Pancreas (tissue), 10 donors: ENCODE results near the gene GNAI1. TPM values are rescaled to one million over a fixed set of nuclear protein-coding genes. Genes with fewer than 3 reads are reported as not detected.
A peak's percentile ranks its signal among the peaks of the same experiment; 100 is the strongest.
"Not testable (repeated sequence)": the region's sequence is repeated elsewhere in the genome, so short reads cannot be mapped to it uniquely, and the experiment has no call there.

Source experiments
- ATAC-seq, 4 donors: fragments of 200-7000 bp; cut with Tn5 transposase; one replicate each; pipeline versions ENCODE4 v1.8.0 to v1.9.1; 2020; ENCODE audit warnings: mild to moderate bottlenecking in 4 of 4, moderate library complexity in 4 of 4
- DNase-seq, 6 donors: peaks; one replicate each; pipeline ENCODE4 v3.0.0-alpha.2; 2020
- FAIRE-seq: peaks from 2 replicates; lab custom pipeline; 2012; peaks lifted over from hg19 to GRCh38; lab: Jason Lieb, UNC
- H3K27ac ChIP-seq, 4 donors: fragments of 200-600 bp; sonication (generic); 1 replicate in 3 of 4; 2 replicates in 1 of 4; pipeline versions ENCODE4 v1.5.0 to v1.8.0; 2020
- H3K27me3 ChIP-seq, 4 donors: fragments of 200-600 bp; one replicate each; pipeline ENCODE4 v1.8.0; 2021
- H3K36me3 ChIP-seq, 3 donors: fragments of 200-600 bp; sonication (generic) in 1 of 3; one replicate each; pipeline versions ENCODE4 v1.5.0 to v1.8.0; 2020 to 2021
- H3K4me1 ChIP-seq, 3 donors: fragments of 200-600 bp; one replicate each; pipeline ENCODE4 v1.8.0; 2021
- H3K4me3 ChIP-seq, 4 donors: fragments of 200-600 bp; sonication (generic) in 2 of 4; one replicate each; pipeline versions ENCODE4 v1.5.0 to v1.8.0; 2020 to 2021
- H3K9me3 ChIP-seq, 4 donors: fragments of 200-600 bp; one replicate each; pipeline ENCODE4 v1.8.0; 2021
- WGBS, 2 donors: extraction: QIAGEN DNeasy Blood & Tissue Kit; methylation state at CpG; one replicate each; pipeline ENCODE4 v1.1.7; 2013; 5-methylcytosine and 5-hydroxymethylcytosine counted together
- intact Hi-C, 3 donors: fragments of 100-400 bp; cut with DNase I; formaldehyde crosslinking; loops; one replicate each; pipeline versions ENCODE4 v1.11.1 to v1.14.2; 2022
- polyA plus RNA-seq, 2 donors: library from polyadenylated mRNA; stranded (reverse); fragments of 200-250 nt; gene quantifications; one replicate each; pipeline ENCODE4 v1.2.3, GENCODE V29; 2013
- total RNA-seq, 6 donors: library from RNA; stranded (reverse); fragmentation: NEBNext Ultra II Directional in 4 of 6; extraction: Animal tissue kit (Norgen Biotek cat#: 25700) in 4 of 6; gene quantifications; one replicate each; pipeline versions ENCODE4 v1.2.1 to v1.2.4, GENCODE V29; 2021 to 2023
- TF ChIP-seq, protein P1 (sequence below), 4 donors: fragments of 200-600 bp; sonication (generic) in 3 of 4; IDR thresholded peaks; one replicate each; pipeline versions ENCODE4 v1.5.0 to v1.8.0; 2021; ENCODE audit warnings: antibody characterized with exemption in 4 of 4
- donor health status: healthy with polysubstance abuse.
- donor health status: DM: no; HTN: no; CAD: no; lungs with moderate emphysema.
- donor health status: DM: no; HTN: no; CAD: no.
- donor health status: control.
- donor health status: control.
- donor health status: Bipolar disorder and iron deficiency.
- donor health status: DM: yes; HTN: yes; CAD: no.
- donor health status: DM: no; HTN: no; CAD: no.
- donor health status: DM: no; HTN: no; CAD: no.
- donor health status: DM: yes; HTN: yes; CAD: no.

The GNAI1 gene
- total and polyA plus RNA-seq, 8 donors: 3.0 to 25.9 (median 5.4) TPM

DNA sequence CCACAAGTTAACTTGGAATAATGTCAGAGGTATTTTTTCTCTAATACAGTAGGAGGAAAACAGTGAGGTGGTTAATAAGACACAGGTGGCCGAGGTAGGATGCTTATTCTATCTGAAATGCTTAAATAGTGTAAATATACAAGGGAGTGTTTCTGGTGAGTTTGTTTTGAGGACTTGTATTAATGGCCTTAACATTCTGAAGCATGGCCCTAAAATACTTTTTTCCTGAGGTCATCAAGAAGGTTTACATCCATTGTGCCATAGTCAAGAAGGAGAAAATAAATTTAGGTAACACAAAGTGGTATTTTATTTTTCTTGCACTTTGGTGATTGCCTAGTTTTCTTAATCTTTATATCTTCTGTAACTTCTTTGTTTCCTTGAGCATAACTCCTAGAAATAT is 18.8 kb downstream of the GNAI1 start:
- TF ChIP-seq, protein P1, sequence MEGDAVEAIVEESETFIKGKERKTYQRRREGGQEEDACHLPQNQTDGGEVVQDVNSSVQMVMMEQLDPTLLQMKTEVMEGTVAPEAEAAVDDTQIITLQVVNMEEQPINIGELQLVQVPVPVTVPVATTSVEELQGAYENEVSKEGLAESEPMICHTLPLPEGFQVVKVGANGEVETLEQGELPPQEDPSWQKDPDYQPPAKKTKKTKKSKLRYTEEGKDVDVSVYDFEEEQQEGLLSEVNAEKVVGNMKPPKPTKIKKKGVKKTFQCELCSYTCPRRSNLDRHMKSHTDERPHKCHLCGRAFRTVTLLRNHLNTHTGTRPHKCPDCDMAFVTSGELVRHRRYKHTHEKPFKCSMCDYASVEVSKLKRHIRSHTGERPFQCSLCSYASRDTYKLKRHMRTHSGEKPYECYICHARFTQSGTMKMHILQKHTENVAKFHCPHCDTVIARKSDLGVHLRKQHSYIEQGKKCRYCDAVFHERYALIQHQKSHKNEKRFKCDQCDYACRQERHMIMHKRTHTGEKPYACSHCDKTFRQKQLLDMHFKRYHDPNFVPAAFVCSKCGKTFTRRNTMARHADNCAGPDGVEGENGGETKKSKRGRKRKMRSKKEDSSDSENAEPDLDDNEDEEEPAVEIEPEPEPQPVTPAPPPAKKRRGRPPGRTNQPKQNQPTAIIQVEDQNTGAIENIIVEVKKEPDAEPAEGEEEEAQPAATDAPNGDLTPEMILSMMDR (IDR thresholded peaks at IDR 0.05): no peak
- DNase-seq (no peak), FAIRE-seq (no peak), ATAC-seq (no peak)
- 77 to 82% methylated on average over 1 of the region's 1 CpG for WGBS, 2 donors
- no peaks in the 10 kb centered on the region for H3K9me3 ChIP-seq
- H3K4me1 ChIP-seq: peaks cover 0 to 8% (median 3%) of the 10 kb centered on the region in 3 donors
- no peaks in the 10 kb centered on the region for H3K27me3 ChIP-seq
- H3K4me3 ChIP-seq: no peak overlapping the region
- no peak overlapping the region for H3K27ac ChIP-seq
- H3K36me3 ChIP-seq: no peaks in the 10 kb centered on the region
- intact Hi-C loops: no loop called here

DNA sequence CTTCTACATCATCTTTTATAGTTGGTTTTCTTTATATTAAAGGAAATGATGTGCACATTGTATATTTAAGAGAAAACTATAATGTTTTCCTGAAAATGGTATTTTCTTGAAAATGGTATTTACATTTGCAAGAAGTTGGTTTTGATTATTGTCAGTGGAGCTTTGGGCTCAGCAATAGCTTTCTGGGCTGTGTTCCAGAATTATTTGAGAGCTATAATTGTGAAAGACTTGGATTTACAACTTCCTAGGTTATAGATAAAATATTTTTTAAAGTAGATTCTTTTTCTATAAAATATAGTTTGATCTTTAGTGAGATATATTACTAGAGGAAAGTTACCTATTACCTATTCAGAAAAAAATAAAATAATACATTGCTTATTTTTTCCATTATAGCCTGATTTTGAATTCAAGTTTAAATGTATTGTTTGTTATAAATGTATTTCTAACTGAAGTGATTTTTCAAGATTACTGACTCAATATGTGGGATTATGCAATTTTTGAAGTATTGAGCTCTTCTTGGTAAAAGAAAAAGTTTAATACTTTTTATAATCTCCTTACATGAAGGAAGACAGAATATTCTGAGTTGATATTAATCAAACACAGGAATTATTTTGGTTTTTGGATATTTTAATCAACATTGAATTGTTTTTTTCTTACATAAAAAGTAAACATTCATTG is 20.2 kb downstream of the GNAI1 start:
- Histone ChIP-seq H3K4me3 (no peak overlapping the region), H3K36me3 (no peaks in the 10 kb centered on the region), H3K27ac (no peak overlapping the region), H3K27me3 (no peaks in the 10 kb centered on the region), H3K4me1 (peaks cover 0 to 8% (median 3%) of the 10 kb centered on the region in 3 donors), H3K9me3 (no peaks in the 10 kb centered on the region)
- DNase-seq (no peak), ATAC-seq (no peak), FAIRE-seq (peak; percentile 64)
- intact Hi-C loops: no loop called here
- TF ChIP-seq, protein P1 (IDR thresholded peaks at IDR 0.05): no peak

DNA sequence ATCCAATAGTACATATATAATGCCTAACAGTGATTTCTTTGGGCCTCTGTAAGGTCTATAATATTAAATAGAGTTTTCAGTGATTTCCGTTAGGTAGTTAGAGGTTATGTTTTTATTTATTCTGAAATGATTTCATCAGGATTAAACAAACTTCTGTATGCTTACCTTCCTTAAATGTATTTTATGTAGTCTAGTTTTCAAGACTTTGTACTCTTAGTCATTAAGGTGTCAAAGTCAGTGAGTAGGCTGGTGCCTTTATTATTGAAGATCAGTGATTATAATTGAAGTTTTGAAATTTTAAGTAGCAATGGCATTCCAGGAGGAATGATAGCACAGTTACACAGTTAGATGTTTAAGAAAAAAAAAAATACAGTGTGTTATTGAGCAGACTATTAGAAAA is 20.7 kb downstream of the GNAI1 start:
- ATAC-seq (no peak), FAIRE-seq (no peak)

GRCh38 chr7:80157770-80158169 is 23.1 kb downstream of the GNAI1 start:
- FAIRE-seq, H3K36me3 ChIP-seq, intact Hi-C loops, H3K27ac ChIP-seq, DNase-seq, H3K4me1 ChIP-seq, H3K27me3 ChIP-seq, H3K4me3 ChIP-seq, ATAC-seq, H3K9me3 ChIP-seq: not testable (repeated sequence)
- WGBS, 2 donors: 84 to 93% methylated on average over 4 of the region's 4 CpGs

More for the DNA sequence above, 20.7 kb downstream of the GNAI1 start:
- no peak for DNase-seq
- intact Hi-C loops: no loop called here
- Histone ChIP-seq H3K9me3 (no peaks in the 10 kb centered on the region), H3K27me3 (no peaks in the 10 kb centered on the region), H3K4me1 (peaks cover 0 to 8% (median 3%) of the 10 kb centered on the region in 3 donors), H3K4me3 (no peak overlapping the region), H3K36me3 (no peaks in the 10 kb centered on the region), H3K27ac (no peak overlapping the region)
- 80 to 88% methylated on average over 1 of the region's 1 CpG for WGBS, 2 donors
- TF ChIP-seq, protein P1 (IDR thresholded peaks at IDR 0.05): no peak

- ATAC-seq: no peak
- no peak for FAIRE-seq
- WGBS, 2 donors: 80% methylated on average over 3 of the region's 3 CpGs
- Histone ChIP-seq H3K27me3 (no peaks in the 10 kb centered on the region), H3K9me3 (no peaks in the 10 kb centered on the region), H3K27ac (no peak overlapping the region), H3K36me3 (no peaks in the 10 kb centered on the region), H3K4me3 (no peak overlapping the region), H3K4me1 (peaks cover 0 to 4% (median 3%) of the 10 kb centered on the region in 3 donors)
- TF ChIP-seq, protein P1 (IDR thresholded peaks at IDR 0.05): no peak
- intact Hi-C loops: no loop called here
- no peak for DNase-seq
Measured at GRCh38 chr7:80159802-80160201, 25.2 kb downstream of the GNAI1 start.
